Colonic mucosa (tissue), 4 donors: Measurements from ENCODE around the gene B4GALT1. TPM values are rescaled to one million over a fixed set of nuclear protein-coding genes. Genes with fewer than 3 reads are reported as not detected.

Experiments used
- DNase-seq: peaks from one replicate; pipeline ENCODE4 v3.0.0-alpha.2; 2020
- H3K27ac ChIP-seq: fragments of 200-600 bp; one replicate; pipeline ENCODE4 v1.8.0; 2021
- H3K27me3 ChIP-seq: fragments of 200-600 bp; one replicate; pipeline ENCODE4 v1.8.0; 2021
- H3K36me3 ChIP-seq: fragments of 200-600 bp; one replicate; pipeline ENCODE4 v1.8.0; 2021
- H3K4me1 ChIP-seq: fragments of 200-600 bp; one replicate; pipeline ENCODE4 v1.8.0; 2021; ENCODE audit warnings: mild to moderate bottlenecking
- H3K4me3 ChIP-seq: fragments of 200-600 bp; one replicate; pipeline ENCODE4 v1.8.0; 2021
- H3K9ac ChIP-seq, 2 donors: one replicate each; pipeline ENCODE4 v1.7.0; 2013; ENCODE audit warnings: control low read depth in 2 of 2, low read depth in 2 of 2, low read length in 2 of 2
- H3K9me3 ChIP-seq: fragments of 200-600 bp; one replicate; pipeline ENCODE4 v1.8.0; 2021
- intact Hi-C: fragments of 100-400 bp; cut with DNase I; formaldehyde crosslinking; loops from one replicate; pipeline ENCODE4 v1.14.1; 2022
- total RNA-seq, 2 donors: library from RNA; stranded (reverse); fragmentation: NEBNext Ultra II Directional in 1 of 2; extraction: Animal tissue kit (Norgen Biotek cat#: 25700) in 1 of 2; gene quantifications; one replicate each; pipeline ENCODE4 v1.2.1, GENCODE V29; 2021
- TF ChIP-seq, protein P1 (sequence below): fragments of 200-600 bp; IDR thresholded peaks from one replicate; pipeline ENCODE4 v1.8.0; 2022; ENCODE audit warnings: antibody characterized with exemption, mild to moderate bottlenecking
- donor health status: healthy.
- donor health status: DM: no; HTN: no; CAD: no.
- donor health status: DM: no; HTN: no; CAD: no.

The B4GALT1 gene
- total RNA-seq, 2 donors from 2014 or later: 76.9 to 78.7 TPM

DNA sequence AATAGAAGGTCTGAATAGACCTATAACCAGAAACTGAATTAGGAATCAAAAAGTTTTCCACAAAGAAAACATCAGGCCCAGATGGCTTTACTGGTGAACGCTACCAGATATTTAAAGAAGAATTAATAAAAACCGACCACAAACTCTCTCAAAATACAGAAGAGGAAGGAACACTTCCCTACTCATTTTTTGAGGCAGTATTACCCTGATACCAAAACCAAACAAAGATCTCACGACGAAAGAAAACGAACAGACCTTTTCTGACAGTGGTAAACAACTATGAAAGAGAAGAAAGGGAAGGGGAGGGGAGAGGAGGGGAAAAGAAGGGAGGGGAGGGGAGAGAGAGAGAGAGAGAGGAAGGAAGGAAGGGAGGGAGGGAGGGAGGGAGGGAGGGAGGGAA lies 13.5 kb downstream of the B4GALT1 start:
- TF ChIP-seq, protein P1, sequence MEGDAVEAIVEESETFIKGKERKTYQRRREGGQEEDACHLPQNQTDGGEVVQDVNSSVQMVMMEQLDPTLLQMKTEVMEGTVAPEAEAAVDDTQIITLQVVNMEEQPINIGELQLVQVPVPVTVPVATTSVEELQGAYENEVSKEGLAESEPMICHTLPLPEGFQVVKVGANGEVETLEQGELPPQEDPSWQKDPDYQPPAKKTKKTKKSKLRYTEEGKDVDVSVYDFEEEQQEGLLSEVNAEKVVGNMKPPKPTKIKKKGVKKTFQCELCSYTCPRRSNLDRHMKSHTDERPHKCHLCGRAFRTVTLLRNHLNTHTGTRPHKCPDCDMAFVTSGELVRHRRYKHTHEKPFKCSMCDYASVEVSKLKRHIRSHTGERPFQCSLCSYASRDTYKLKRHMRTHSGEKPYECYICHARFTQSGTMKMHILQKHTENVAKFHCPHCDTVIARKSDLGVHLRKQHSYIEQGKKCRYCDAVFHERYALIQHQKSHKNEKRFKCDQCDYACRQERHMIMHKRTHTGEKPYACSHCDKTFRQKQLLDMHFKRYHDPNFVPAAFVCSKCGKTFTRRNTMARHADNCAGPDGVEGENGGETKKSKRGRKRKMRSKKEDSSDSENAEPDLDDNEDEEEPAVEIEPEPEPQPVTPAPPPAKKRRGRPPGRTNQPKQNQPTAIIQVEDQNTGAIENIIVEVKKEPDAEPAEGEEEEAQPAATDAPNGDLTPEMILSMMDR: no peak
- Histone ChIP-seq H3K9me3 (no peaks in the 10 kb centered on the region), H3K36me3 (no peaks in the 10 kb centered on the region), H3K27ac (peak overlapping the region; percentile 1), H3K27me3 (no peaks in the 10 kb centered on the region), H3K9ac (no peak overlapping the region), H3K4me1 (peaks cover 18% of the 10 kb centered on the region), H3K4me3 (no peak overlapping the region)
- no peak for DNase-seq
- intact Hi-C loops: no loop called here

- Histone ChIP-seq H3K4me1 (peaks cover 14% of the 10 kb centered on the region), H3K9ac (no peak overlapping the region), H3K27ac (no peak overlapping the region), H3K36me3 (no peaks in the 10 kb centered on the region), H3K4me3 (no peak overlapping the region), H3K27me3 (no peaks in the 10 kb centered on the region), H3K9me3 (no peaks in the 10 kb centered on the region)
- TF ChIP-seq, protein P1: no peak
- no peak for DNase-seq
- intact Hi-C loops: no loop called here
Observed at GRCh38 chr9:33153001-33153400, 14.1 kb downstream of the B4GALT1 start.

DNA sequence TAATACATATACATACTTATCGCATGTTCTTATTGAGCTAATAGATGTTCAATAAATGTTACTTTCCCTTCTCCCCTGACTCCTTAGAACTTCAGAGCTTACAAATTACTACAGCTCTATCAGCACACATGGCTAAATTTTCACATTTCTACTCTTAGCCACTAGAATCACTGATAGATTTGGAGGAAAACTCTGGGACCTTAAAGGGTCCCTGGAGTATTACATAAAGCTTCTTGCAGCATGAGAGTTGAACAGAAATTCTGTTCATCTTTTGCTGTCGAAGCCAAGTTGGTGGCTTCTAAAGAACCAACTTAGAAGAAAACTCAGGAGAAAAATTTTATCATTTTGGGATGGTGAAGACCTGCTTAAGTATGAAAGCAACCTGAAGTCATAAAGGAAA lies 15.5 kb downstream of the B4GALT1 start:
- Histone ChIP-seq H3K9ac (peak overlapping the region in 1 of 2 donors; percentile 51), H3K4me3 (no peak overlapping the region), H3K4me1 (peaks cover 13% of the 10 kb centered on the region), H3K27ac (peak overlapping the region; percentile 41), H3K9me3 (no peaks in the 10 kb centered on the region), H3K27me3 (no peaks in the 10 kb centered on the region), H3K36me3 (no peaks in the 10 kb centered on the region)
- no peak for DNase-seq
- intact Hi-C loops: no loop called here
- TF ChIP-seq, protein P1: no peak

DNA sequence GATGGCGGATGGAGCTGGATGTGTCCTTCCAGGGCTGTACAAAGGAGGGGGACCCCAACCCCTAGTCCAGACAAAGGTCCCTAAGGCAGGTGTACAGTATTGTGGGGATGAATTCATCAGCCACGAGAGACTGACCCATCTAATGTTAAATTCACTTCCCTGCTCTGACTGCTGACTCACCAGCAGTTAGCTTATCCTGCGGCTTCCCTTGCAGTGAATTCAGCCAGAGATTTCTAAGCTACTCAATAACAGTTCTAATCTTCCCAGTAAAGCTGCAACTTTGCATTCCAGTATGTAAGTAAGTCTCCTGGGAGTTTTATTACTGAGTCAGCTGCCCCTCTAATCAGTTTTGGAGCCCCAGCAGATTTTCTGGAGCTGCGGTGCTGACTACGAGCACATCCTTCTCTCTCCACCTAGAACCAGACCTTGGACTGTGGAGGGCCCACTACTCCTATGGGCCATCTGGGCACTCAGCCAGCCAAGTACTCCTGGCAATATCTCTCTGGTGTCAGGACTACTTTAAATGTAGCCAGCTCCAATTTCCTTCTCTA lies 16.1 kb downstream of the B4GALT1 start:
- intact Hi-C loops: no loop called here
- Histone ChIP-seq H3K4me3 (no peak overlapping the region), H3K27ac (peak overlapping the region; percentile 41), H3K36me3 (no peaks in the 10 kb centered on the region), H3K4me1 (peaks cover 13% of the 10 kb centered on the region), H3K9me3 (no peaks in the 10 kb centered on the region), H3K27me3 (no peaks in the 10 kb centered on the region), H3K9ac (peak overlapping the region in 1 of 2 donors; percentile 51)
- TF ChIP-seq, protein P1: no peak
- peak; percentile 65 for DNase-seq

GRCh38 chr9:33148367-33149014 lies 18.6 kb downstream of the B4GALT1 start:
- no peaks in the 10 kb centered on the region for H3K27me3 ChIP-seq
- H3K4me1 ChIP-seq: peaks cover 14% of the 10 kb centered on the region
- no peak overlapping the region for H3K4me3 ChIP-seq
- TF ChIP-seq, protein P1: no peak
- no peak overlapping the region for H3K27ac ChIP-seq
- H3K9me3 ChIP-seq: no peaks in the 10 kb centered on the region
- no peak overlapping the region for H3K9ac ChIP-seq
- no peaks in the 10 kb centered on the region for H3K36me3 ChIP-seq
- intact Hi-C loops: no loop called here
- DNase-seq: no peak
